A549 (cell line): ENCODE results near the gene LAMP5. TPM values are rescaled to one million over a fixed set of nuclear protein-coding genes. Genes with fewer than 3 reads are reported as not detected.

ENCODE experiments used
- ATAC-seq, 2 experiments: fragments of 200-7000 bp in 1 of 2; fragments of >200 bp in 1 of 2; cut with Nextera tagmentation in 1 of 2; cut with Tn5 transposase in 1 of 2; 3 replicates each; pipeline versions ENCODE4 v1.8.0 to v1.9.1; 2018 to 2020; ENCODE audit warnings: mild to moderate bottlenecking in 1 of 2, moderate library complexity in 1 of 2
- CTCF ChIA-PET: fragments of 300-600 bp; sonication (Branson Sonifier 250); formaldehyde crosslinking; extraction: SDS; loops from one replicate; lab custom pipeline; 2021; ENCODE audit warnings: antibody characterized with exemption, inconsistent platforms; lab: Yijun Ruan, JAX
- POLR2A ChIA-PET: fragments of 350-600 bp; formaldehyde crosslinking; extraction: SDS; loops from one replicate; lab custom pipeline; 2021; ENCODE audit warnings: antibody characterized with exemption, inconsistent platforms; lab: Yijun Ruan, JAX
- DNase-seq, 2 experiments: peaks; one replicate each; pipeline versions ENCODE4 v3.0.0 to v3.0.0-alpha.2; 2011 to 2016; ENCODE audit warnings: low read depth in 1 of 2, low spot score in 1 of 2
- FAIRE-seq: peaks from 2 replicates; lab custom pipeline; 2011; peaks lifted over from hg19 to GRCh38; lab: Jason Lieb, UNC
- H3K27ac ChIP-seq, 2 experiments: fragments of >200 bp; sonication (Bioruptor Twin); formaldehyde crosslinking; 3 replicates each; pipeline ENCODE4 v1.5.1; 2016 to 2017
- H3K4me1 ChIP-seq: fragments of >200 bp; sonication (Bioruptor Twin); formaldehyde crosslinking; 3 replicates; pipeline ENCODE4 v1.6.1; 2016
- H3K4me2 ChIP-seq: fragments of >200 bp; sonication (Bioruptor Twin); formaldehyde crosslinking; 3 replicates; pipeline ENCODE4 v1.6.1; 2016
- H3K4me3 ChIP-seq: fragments of >200 bp; sonication (Bioruptor Twin); formaldehyde crosslinking; 3 replicates; pipeline ENCODE4 v1.5.1; 2016
- H3K9me3 ChIP-seq: fragments of >200 bp; sonication (Bioruptor Twin); formaldehyde crosslinking; 3 replicates; pipeline ENCODE4 v1.6.1; 2016
- CTCF ChIP-seq: fragments of >200 bp; sonication (Bioruptor Twin); formaldehyde crosslinking; IDR thresholded peaks from 3 replicates; pipeline ENCODE4 v1.5.1; 2016
- EHF ChIP-seq: fragments of 250-450 bp; sonication (Bioruptor Pico); IDR thresholded peaks from 2 replicates; pipeline ENCODE4 v1.5.0; 2020; ENCODE audit warnings: mild to moderate bottlenecking
- ELK1 ChIP-seq: fragments of 150-350 bp; IDR thresholded peaks from 2 replicates; pipeline ENCODE4 v1.6.1; 2014; ENCODE audit warnings: low read depth, mild to moderate bottlenecking, low read length
- RAD21 ChIP-seq, 2 experiments: fragments of >200 bp in 1 of 2; sonication (Bioruptor Twin) in 1 of 2; formaldehyde crosslinking in 1 of 2; IDR thresholded peaks in 1 of 2; conservative IDR thresholded peaks in 1 of 2; 2 replicates in 1 of 2; 3 replicates in 1 of 2; pipeline ENCODE4 v1.6.1; 2012 to 2018; ENCODE audit warnings: inconsistent platforms in 1 of 2
- REST ChIP-seq: fragments of 200-600 bp; sonication (generic); IDR thresholded peaks from 2 replicates; pipeline ENCODE4 v1.6.1; 2016; ENCODE audit warnings: antibody characterized with exemption, mild to moderate bottlenecking, moderate library complexity
- SMC3 ChIP-seq: fragments of >200 bp; sonication (Bioruptor Twin); formaldehyde crosslinking; IDR thresholded peaks from 3 replicates; pipeline ENCODE4 v1.6.1; 2018; ENCODE audit warnings: inconsistent platforms
- TP53 ChIP-seq: fragments of 250-450 bp; sonication (Bioruptor Pico); IDR thresholded peaks from 2 replicates; pipeline ENCODE4 v1.5.0; 2021; ENCODE audit warnings: mild to moderate bottlenecking, moderate library complexity
- WGBS: methylation state at CpG from one replicate; pipeline ENCODE4 v1.1.6; 2017; ENCODE audit errors: missing lambda C conversion rate; 5-methylcytosine and 5-hydroxymethylcytosine counted together
- polyA minus RNA-seq: library from RNA; depleted of rRNA, polyadenylated mRNA; stranded (reverse); fragments of >200 nt; gene quantifications from 2 replicates; pipeline ENCODE4 v1.2.3, GENCODE V29; 2011; rRNA and poly(A)+ RNA removed
- polyA plus RNA-seq, 4 experiments: library from polyadenylated mRNA; depleted of rRNA in 3 of 4; stranded (reverse); fragments of >200 nt; fragmentation: RNase III in 1 of 4; extraction: RNeasy Plus Mini Kit Qiagen cat#74134 plus additional on column Dnase treatment in 1 of 4; gene quantifications; 2 replicates in 3 of 4; 3 replicates in 1 of 4; pipeline ENCODE4 v1.2.3, GENCODE V29; 2011 to 2017

Gene LAMP5
- polyA plus RNA-seq (2011; rRNA removed) (0.04 and 0.13 TPM in 2 replicates), polyA plus RNA-seq (2017; fragmentation: RNase III; extraction: RNeasy Plus Mini Kit Qiagen cat#74134 plus additional on column Dnase treatment) (0.04 to 0.12 TPM in 2 of 3 replicates, not detected in the other), polyA minus RNA-seq (0.08 TPM in 1 of 2 replicates, not detected in the other)
- not detected in 2 replicates for polyA plus RNA-seq (2012; cell fraction: cytosol; rRNA removed)
- polyA plus RNA-seq (2012; cell fraction: nucleus; rRNA removed), result 0.13 and 0.17 TPM in 2 replicates

GRCh38 chr20:9514461-9515213 lies at the start of gene LAMP5:
Gene LAMP5, plus strand, starts transcription at chr20:9514590. Its CDS starts 263 bp downstream, at chr20:9514853.
- peak within 1 kb of the TSS; percentile 63 for H3K4me2 ChIP-seq
- no peak within 1 kb of the TSS for H3K27ac ChIP-seq
- WGBS, result 63% methylated on average over 32 of the region's 38 CpGs
- FAIRE-seq, result no peak
- ChIA-PET POLR2A (no interaction called here), CTCF (interaction anchor here (2.4 kb wide), 1 partner anchor 95 kb away, joined by 9 read pairs; no protein-coding TSS in a partner anchor)
- no peaks in the 10 kb centered on the region for H3K4me1 ChIP-seq
- peak; percentile 57; the same call in 1 of the 2 replicates for TF ChIP-seq REST
- TF ChIP-seq ELK1, result no peak
- TF ChIP-seq TP53 (CRISPR knock-in tag), result no peak
- ATAC-seq, result peak; percentile 66 to 78; a peak in 4 of 6 replicates
- H3K4me3 ChIP-seq, result peak within 1 kb of the TSS; percentile 31; the same call in 1 of the 3 replicates
- DNase-seq, result no peak
- no peaks in the 10 kb centered on the region for H3K9me3 ChIP-seq

GRCh38 chr20:9467995-9468394 lies 46.4 kb upstream of the LAMP5 start:
- FAIRE-seq (no peak), ATAC-seq (peak in 1 of 2 experiments; percentile 76; a peak in 3 of 6 replicates)
- POLR2A ChIA-PET, result no interaction called here

More at GRCh38 chr20:9467995-9468394, 46.4 kb upstream of the LAMP5 start:
- no peaks in the 10 kb centered on the region for H3K4me1 ChIP-seq
- CTCF ChIA-PET, result interaction anchor here (0.6 to 1.7 kb wide), 6 partner anchors 10 to 150 kb away, joined by 3 to 12 read pairs (median 4); no protein-coding TSS in a partner anchor
- WGBS, result 44% methylated on average over 3 of the region's 3 CpGs
- no peak overlapping the region for H3K27ac ChIP-seq
- no peaks in the 10 kb centered on the region for H3K9me3 ChIP-seq
- no peak overlapping the region for H3K4me2 ChIP-seq
- TF ChIP-seq SMC3 (peak; percentile 64), EHF (no peak), REST (no peak), RAD21 (conservative IDR thresholded peaks at IDR 0.05 in 1 of 2, IDR thresholded peaks at IDR 0.05 in 1 of 2) (peak; percentile 63 to 66), CTCF (peak; percentile 61)
- peak; percentile 16 to 17 for DNase-seq
- H3K4me3 ChIP-seq, result no peak overlapping the region
